Transverse colon (tissue), 3 donors: ENCODE data around the gene EGR4.

Source experiments
- EP300 ChIP-seq: sonication (generic); formaldehyde crosslinking; IDR thresholded peaks from one replicate; pipeline ENCODE4 v1.6.1; 2017; ENCODE audit warnings: antibody characterized with exemption, low read depth
- POLR2A ChIP-seq: fragments of 450-650 bp; IDR thresholded peaks from one replicate; pipeline ENCODE4 v1.6.1; 2016; ENCODE audit warnings: antibody characterized with exemption, mild to moderate bottlenecking, moderate library complexity
- TF ChIP-seq, protein P1 (sequence below), 5 experiments: fragments of 200-600 bp in 3 of 5; fragments of 450-650 bp in 2 of 5; sonication (generic) in 3 of 5; IDR thresholded peaks; 1 replicate in 2 of 5; 2 replicates in 3 of 5; pipeline ENCODE4 v1.5.1; 2016 to 2017; ENCODE audit warnings: antibody characterized with exemption in 5 of 5, inconsistent platforms in 3 of 5, mild to moderate bottlenecking in 2 of 5, moderate library complexity in 1 of 5

DNA sequence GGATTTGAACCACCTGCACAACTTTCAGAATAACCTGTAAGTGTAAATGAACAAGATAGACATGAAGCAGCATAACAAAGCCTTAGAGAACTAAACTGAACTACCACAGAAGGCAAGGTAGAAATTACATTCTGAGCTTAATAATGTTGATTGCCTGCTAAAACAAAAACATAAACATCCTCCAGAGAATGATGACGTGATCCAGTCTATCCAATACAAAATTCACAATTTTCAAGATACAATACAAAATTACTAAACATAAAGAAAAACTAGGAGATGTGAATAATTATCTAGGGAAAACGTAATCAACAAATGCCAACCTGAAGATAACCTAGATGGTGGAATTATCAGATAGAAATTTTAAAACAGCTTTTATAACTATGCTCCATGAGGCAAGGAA, 40.7 kb upstream of the EGR4 start:
- TF ChIP-seq, protein P1, sequence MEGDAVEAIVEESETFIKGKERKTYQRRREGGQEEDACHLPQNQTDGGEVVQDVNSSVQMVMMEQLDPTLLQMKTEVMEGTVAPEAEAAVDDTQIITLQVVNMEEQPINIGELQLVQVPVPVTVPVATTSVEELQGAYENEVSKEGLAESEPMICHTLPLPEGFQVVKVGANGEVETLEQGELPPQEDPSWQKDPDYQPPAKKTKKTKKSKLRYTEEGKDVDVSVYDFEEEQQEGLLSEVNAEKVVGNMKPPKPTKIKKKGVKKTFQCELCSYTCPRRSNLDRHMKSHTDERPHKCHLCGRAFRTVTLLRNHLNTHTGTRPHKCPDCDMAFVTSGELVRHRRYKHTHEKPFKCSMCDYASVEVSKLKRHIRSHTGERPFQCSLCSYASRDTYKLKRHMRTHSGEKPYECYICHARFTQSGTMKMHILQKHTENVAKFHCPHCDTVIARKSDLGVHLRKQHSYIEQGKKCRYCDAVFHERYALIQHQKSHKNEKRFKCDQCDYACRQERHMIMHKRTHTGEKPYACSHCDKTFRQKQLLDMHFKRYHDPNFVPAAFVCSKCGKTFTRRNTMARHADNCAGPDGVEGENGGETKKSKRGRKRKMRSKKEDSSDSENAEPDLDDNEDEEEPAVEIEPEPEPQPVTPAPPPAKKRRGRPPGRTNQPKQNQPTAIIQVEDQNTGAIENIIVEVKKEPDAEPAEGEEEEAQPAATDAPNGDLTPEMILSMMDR (IDR thresholded peaks at IDR 0.05), result no peak
- TF ChIP-seq EP300 (no peak), POLR2A (no peak)
